HEK293T (cell line): ENCODE results near the gene ARFIP1.

Source experiments
- FOXA1 ChIP-seq: fragments of 450-650 bp; IDR thresholded peaks from 2 replicates; pipeline ENCODE4 v1.6.1; 2016; ENCODE audit warnings: mild to moderate bottlenecking
- NFRKB ChIP-seq: fragments of 450-650 bp; IDR thresholded peaks from 2 replicates; pipeline ENCODE4 v1.6.1; 2016; ENCODE audit warnings: mild to moderate bottlenecking, moderate library complexity
- SUZ12 ChIP-seq: fragments of 450-650 bp; IDR thresholded peaks from 2 replicates; pipeline ENCODE4 v1.6.1; 2016; ENCODE audit warnings: mild to moderate bottlenecking
- TARDBP ChIP-seq: fragments of 450-650 bp; IDR thresholded peaks from 2 replicates; pipeline ENCODE4 v1.6.1; 2016

DNA sequence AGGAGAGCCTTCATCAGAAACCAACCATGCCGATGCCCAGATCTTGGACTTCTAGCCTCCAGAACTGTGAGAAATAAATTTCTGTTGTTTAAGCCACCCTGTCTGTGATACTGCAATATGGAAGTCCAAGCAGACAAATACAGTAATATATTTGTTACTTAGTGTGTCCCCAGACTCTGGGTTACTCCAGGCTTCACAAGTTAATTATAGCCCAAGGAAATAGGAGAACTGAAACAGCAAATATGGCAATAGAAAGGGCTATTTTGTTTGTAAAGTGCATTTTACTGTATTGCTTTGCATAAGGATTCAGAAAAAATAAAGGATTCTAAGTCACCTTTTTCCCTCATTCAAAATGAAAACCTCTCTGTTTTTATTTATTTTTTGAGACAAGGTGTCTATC lies 16.0 kb upstream of the ARFIP1 start:
- TF ChIP-seq NFRKB (no peak), FOXA1 (no peak), TARDBP (no peak), SUZ12 (no peak)
